Tibial artery (tissue), 4 donors: Measurements from ENCODE around the gene CCNA2.

Experiments used
- DNase-seq, 2 donors: peaks; one replicate each; pipeline ENCODE4 v3.0.0-alpha.2; 2019
- H3K27ac ChIP-seq, 2 donors: fragments of 200-600 bp; sonication (generic) in 1 of 2; 1 replicate in 1 of 2; 2 replicates in 1 of 2; pipeline ENCODE4 v1.5.1; 2018 to 2019; ENCODE audit warnings: mild to moderate bottlenecking in 1 of 2
- H3K27me3 ChIP-seq, 2 donors: fragments of 200-600 bp; sonication (generic) in 1 of 2; one replicate each; pipeline versions ENCODE4 v1.5.1 to v1.6.0; 2016 to 2019
- H3K36me3 ChIP-seq, 3 donors: fragments of 200-600 bp; sonication (generic) in 2 of 3; one replicate each; pipeline ENCODE4 v1.5.1; 2016 to 2019; ENCODE audit warnings: mild to moderate bottlenecking in 2 of 3
- H3K4me1 ChIP-seq, 4 donors: fragments of 200-600 bp; sonication (generic) in 2 of 4; 1 replicate in 3 of 4; 2 replicates in 1 of 4; pipeline ENCODE4 v1.5.1; 2016 to 2019
- H3K4me3 ChIP-seq, 2 donors: fragments of 200-600 bp; sonication (generic) in 1 of 2; 1 replicate in 1 of 2; 2 replicates in 1 of 2; pipeline ENCODE4 v1.5.1; 2018 to 2019; ENCODE audit warnings: mild to moderate bottlenecking in 2 of 2
- H3K9me3 ChIP-seq, 3 donors: fragments of 200-600 bp; sonication (generic) in 1 of 3; one replicate each; pipeline ENCODE4 v1.5.1; 2016 to 2019
- CTCF ChIP-seq, 2 experiments: fragments of 200-600 bp in 1 of 2; fragments of 450-650 bp in 1 of 2; IDR thresholded peaks; one replicate each; pipeline ENCODE4 v1.5.1; 2017 to 2019; ENCODE audit warnings: antibody characterized with exemption in 2 of 2, mild to moderate bottlenecking in 1 of 2, moderate library complexity in 1 of 2
- intact Hi-C: fragments of 100-400 bp; cut with DNase I; formaldehyde crosslinking; loops from one replicate; pipeline ENCODE4 v1.15.0; 2023; ENCODE audit warnings: low total_unique reads

CCNA2 gene

GRCh38 chr4:121801715-121802075, 22.0 kb downstream of the CCNA2 start:
- DNase-seq, result no peak
- Histone ChIP-seq H3K27ac (peak overlapping the region; percentile 81 to 85), H3K4me3 (peak overlapping the region; percentile 83 to 92), H3K9me3 (no peaks in the 10 kb centered on the region), H3K36me3 (peaks cover 17 to 38% (median 31%) of the 10 kb centered on the region in 3 donors), H3K4me1 (peaks cover 0 to 16% (median 5%) of the 10 kb centered on the region in 4 donors), H3K27me3 (no peaks in the 10 kb centered on the region)
- intact Hi-C loops, result no loop called here
- TF ChIP-seq CTCF (IDR thresholded peaks at IDR 0.05), result no peak

DNA sequence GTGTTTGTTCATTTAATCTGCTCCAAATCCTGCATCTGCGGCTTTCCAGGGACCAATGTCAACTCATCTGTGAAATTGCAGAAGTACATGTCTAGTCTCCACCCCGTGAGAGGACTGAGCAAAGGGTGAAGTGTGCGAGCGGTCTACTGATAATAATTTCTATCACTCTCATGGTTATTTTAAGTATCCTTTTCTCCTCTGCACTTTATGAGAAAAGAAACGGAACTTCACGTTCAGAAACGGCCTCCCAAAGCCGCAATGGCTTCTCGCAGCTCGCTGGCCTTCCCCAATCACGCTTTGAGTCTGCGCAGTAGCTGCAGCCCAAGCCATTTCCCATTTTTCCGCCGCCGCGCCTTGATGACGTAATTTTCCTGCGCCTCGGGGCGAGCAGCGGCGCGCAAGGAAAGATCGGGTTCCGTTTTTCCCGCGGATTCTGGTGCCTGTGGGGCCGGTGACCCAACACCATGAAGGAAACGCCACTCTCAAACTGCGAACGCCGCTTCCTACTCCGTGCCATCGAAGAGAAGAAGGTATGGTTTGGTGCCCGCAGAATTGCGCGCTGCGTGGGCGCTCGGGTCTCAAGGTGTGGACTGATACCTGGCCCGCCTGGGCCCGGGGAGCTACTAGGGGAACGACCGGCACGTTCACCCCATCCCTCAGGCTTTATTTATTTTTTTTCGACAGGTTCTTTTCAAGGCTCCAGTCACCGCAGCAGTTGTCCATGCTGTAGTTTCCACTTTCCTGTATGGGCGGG, 22.5 kb downstream of the CCNA2 start, which contains the start of gene EXOSC9:
Gene EXOSC9 (plus strand): TSS at position 363 of the 754 bp plus-strand sequence. CDS start 102 bp downstream, at position 465.
- Histone ChIP-seq H3K4me3 (peak within 1 kb of the TSS; percentile 83 to 92), H3K27ac (peak within 1 kb of the TSS; percentile 81 to 85), H3K27me3 (no peaks in the 10 kb centered on the region), H3K4me1 (peaks cover 0 to 16% (median 5%) of the 10 kb centered on the region in 4 donors), H3K9me3 (no peaks in the 10 kb centered on the region), H3K36me3 (peaks cover 16 to 33% (median 26%) of the 10 kb centered on the region in 3 donors)
- peak; percentile 86 to 96 for DNase-seq
- TF ChIP-seq CTCF (IDR thresholded peaks at IDR 0.05), result no peak
- intact Hi-C loops, result no loop called here

- no peak for TF ChIP-seq CTCF (IDR thresholded peaks at IDR 0.05)
- peak overlapping the region; percentile 81 to 85 for H3K27ac ChIP-seq
- no peak for DNase-seq
- H3K36me3 ChIP-seq, result peaks cover 11 to 27% (median 21%) of the 10 kb centered on the region in 3 donors
- intact Hi-C loops, result no loop called here
- no peaks in the 10 kb centered on the region for H3K9me3 ChIP-seq
- H3K4me1 ChIP-seq, result peaks cover 0 to 16% (median 5%) of the 10 kb centered on the region in 4 donors
- peak overlapping the region; percentile 83 to 92 for H3K4me3 ChIP-seq
- H3K27me3 ChIP-seq, result no peaks in the 10 kb centered on the region
These were observed 23.1 kb downstream of the CCNA2 start for GRCh38 chr4:121800638-121800960.

DNA sequence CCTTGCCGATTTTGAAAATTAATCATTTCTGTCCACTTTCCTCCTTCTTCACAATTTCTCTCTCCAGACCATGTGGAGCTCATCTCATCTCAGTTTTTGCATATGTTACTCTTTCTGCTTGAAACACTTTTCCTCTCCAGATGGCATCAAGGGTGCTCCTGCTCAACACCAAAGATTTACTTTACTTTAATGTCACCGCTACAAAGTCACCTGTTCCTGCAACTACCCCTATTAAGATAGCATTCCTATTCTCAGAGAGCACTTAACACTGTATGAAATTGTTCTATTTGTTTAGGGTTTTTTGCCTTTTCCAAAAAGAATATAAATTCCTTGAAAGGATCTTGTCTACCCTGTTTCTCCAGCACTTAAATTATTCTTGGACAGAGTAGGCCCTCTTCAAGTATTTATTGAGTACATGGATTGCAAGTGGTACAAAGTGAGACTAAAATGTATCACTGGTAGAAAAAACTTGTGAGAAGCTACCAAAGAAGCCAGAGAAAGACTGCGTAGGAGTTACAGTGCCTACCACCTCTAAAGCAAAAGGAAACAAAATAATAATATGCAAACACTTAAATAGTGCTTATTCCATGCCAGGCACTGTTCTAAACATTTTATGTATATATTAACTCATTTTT, 23.7 kb downstream of the CCNA2 start:
- H3K27me3 ChIP-seq, result no peaks in the 10 kb centered on the region
- peak overlapping the region; percentile 83 to 92 for H3K4me3 ChIP-seq
- DNase-seq, result no peak
- no peak for TF ChIP-seq CTCF (IDR thresholded peaks at IDR 0.05)
- peaks cover 11 to 24% (median 15%) of the 10 kb centered on the region in 3 donors for H3K36me3 ChIP-seq
- intact Hi-C loops, result no loop called here
- H3K9me3 ChIP-seq, result no peaks in the 10 kb centered on the region
- peak overlapping the region; percentile 81 to 85 for H3K27ac ChIP-seq
- H3K4me1 ChIP-seq, result peaks cover 0 to 16% (median 5%) of the 10 kb centered on the region in 4 donors

- Histone ChIP-seq H3K36me3 (peaks cover 5 to 17% (median 8%) of the 10 kb centered on the region in 3 donors), H3K4me1 (peaks cover 0 to 16% (median 5%) of the 10 kb centered on the region in 4 donors), H3K27ac (no peak overlapping the region), H3K27me3 (no peaks in the 10 kb centered on the region), H3K4me3 (no peak overlapping the region), H3K9me3 (no peaks in the 10 kb centered on the region)
- intact Hi-C loops, result no loop called here
- TF ChIP-seq CTCF (IDR thresholded peaks at IDR 0.05), result no peak
- DNase-seq, result no peak
These were observed 24.4 kb downstream of the CCNA2 start for GRCh38 chr4:121799208-121799823.
